GM12878 (cell line): ENCODE measurements around the gene DOCK7. TPM values are rescaled to one million over a fixed set of nuclear protein-coding genes. Genes with fewer than 3 reads are reported as not detected.

ENCODE experiments used
- CUX1 ChIP-seq: IDR thresholded peaks from 2 replicates; pipeline ENCODE4 v1.6.1; 2012; ENCODE audit warnings: improper control_type of control experiment, low read depth, low read length; ENCODE audit not compliant: insufficient replicate concordance
- IKZF1 ChIP-seq: fragments of 450-650 bp; conservative IDR thresholded peaks from 2 replicates; pipeline ENCODE4 v1.6.1; 2017; ENCODE audit warnings: antibody characterized with exemption, mild to moderate bottlenecking
- MTA2 ChIP-seq: fragments of 450-650 bp; IDR thresholded peaks from 2 replicates; pipeline ENCODE4 v1.6.1; 2016; ENCODE audit warnings: low read depth, mild to moderate bottlenecking, moderate library complexity
- NR2F1 ChIP-seq: fragments of 450-650 bp; conservative IDR thresholded peaks from 2 replicates; pipeline ENCODE4 v1.6.1; 2017; ENCODE audit warnings: mild to moderate bottlenecking
- NRF1 ChIP-seq: conservative IDR thresholded peaks from 2 replicates; pipeline ENCODE4 v1.6.1; 2011; ENCODE audit warnings: mild to moderate bottlenecking, low read depth, low read length, improper control_type of control experiment
- RBBP5 ChIP-seq: fragments of 200-600 bp; sonication (generic); conservative IDR thresholded peaks from 2 replicates; pipeline ENCODE4 v1.6.1; 2016
- SUPT20H ChIP-seq: IDR thresholded peaks from 2 replicates; pipeline ENCODE4 v1.6.1; 2011; ENCODE audit warnings: low read depth, mild to moderate bottlenecking, low read length, moderate library complexity, borderline replicate concordance; ENCODE audit not compliant: control insufficient read depth
- ZBTB40 ChIP-seq: fragments of 450-650 bp; IDR thresholded peaks from 2 replicates; pipeline ENCODE4 v1.6.1; 2016; ENCODE audit warnings: mild to moderate bottlenecking, moderate library complexity, borderline replicate concordance
- ZNF217 ChIP-seq: fragments of 450-650 bp; IDR thresholded peaks from 2 replicates; pipeline ENCODE4 v1.6.1; 2017; ENCODE audit warnings: antibody characterized with exemption, mild to moderate bottlenecking
- ZNF24 ChIP-seq: fragments of 450-650 bp; IDR thresholded peaks from 2 replicates; pipeline ENCODE4 v1.6.1; 2017; ENCODE audit warnings: antibody characterized with exemption, mild to moderate bottlenecking
- ZSCAN29 ChIP-seq: fragments of 450-650 bp; IDR thresholded peaks from 2 replicates; pipeline ENCODE4 v1.6.1; 2017; ENCODE audit warnings: mild to moderate bottlenecking, moderate library complexity
- ZZZ3 ChIP-seq: IDR thresholded peaks from 2 replicates; pipeline ENCODE4 v1.6.1; 2011; ENCODE audit warnings: low read depth; ENCODE audit not compliant: control insufficient read depth, insufficient read length
- polyA plus RNA-seq, 11 experiments: library from polyadenylated mRNA; depleted of rRNA in 4 of 11; unstranded in 6 of 11; stranded (reverse) in 5 of 11; fragments of >200 nt; fragmentation: Nextera tagmentation in 4 of 11; fragmentation: Illumina TruSeq in 1 of 11; extraction: Ambion mirVana in 4 of 11; extraction: Trizol in 1 of 11; gene quantifications; 1 replicate in 1 of 11; 2 replicates in 10 of 11; pipeline versions ENCODE4 v1.2.1 to v1.2.3, GENCODE V29; 2011 to 2016; ENCODE audit warnings: inconsistent platforms in 2 of 11, missing spikeins in 2 of 11, low read depth in 1 of 11
- total RNA-seq, 4 experiments: library from RNA; depleted of rRNA in 3 of 4; stranded (reverse); fragments of >200 nt in 3 of 4; fragmentation: Illumina TruSeq in 1 of 4; extraction: Trizol in 1 of 4; gene quantifications; 2 replicates each; pipeline versions ENCODE4 v1.2.1 to v1.2.3, GENCODE V29; 2013 to 2021

Gene DOCK7
- total and polyA plus RNA-seq, 10 of the 15 experiments (the other 5 are each of a cell fraction or from before 2014, with no cell fraction given) = 4.8 to 34.6 (median 26.9) TPM

- TF ChIP-seq ZBTB40 = peak; percentile 71
- no peak for TF ChIP-seq SUPT20H
- TF ChIP-seq RBBP5 = no peak
- 0 out of 2 replicates have a peak, but pooled peaks have one; percentile 24 for TF ChIP-seq ZNF24
- TF ChIP-seq ZZZ3 = no peak
- no peak for TF ChIP-seq NRF1
- peak; percentile 88 for TF ChIP-seq MTA2
- no peak for TF ChIP-seq ZSCAN29
- TF ChIP-seq NR2F1 = peak; percentile 92
- 0 out of 2 replicates have a peak, but pooled peaks have one; percentile 59 for TF ChIP-seq ZNF217
- TF ChIP-seq CUX1 = no peak
- TF ChIP-seq IKZF1 = 0 out of 2 replicates have a peak, but pooled peaks have one; percentile 22
These were observed 237.9 kb downstream of the DOCK7 start (continued) for GRCh38 chr1:62450301-62450700.
